H1 (cell line): ENCODE data around the gene MUC5B. TPM values are rescaled to one million over a fixed set of nuclear protein-coding genes. Genes with fewer than 3 reads are reported as not detected.

Experiments used
- CTCF ChIA-PET: fragments of 300-600 bp; sonication (Branson Sonifier 250); formaldehyde crosslinking; loops from one replicate; lab custom pipeline; 2021; ENCODE audit not compliant: partially characterized antibody; lab: Charles Lee
- POLR2A ChIA-PET: fragments of 300-600 bp; sonication (Branson Sonifier 250); formaldehyde crosslinking; loops from one replicate; lab custom pipeline; 2021; ENCODE audit warnings: inconsistent platforms; ENCODE audit not compliant: partially characterized antibody; lab: Charles Lee
- DNase-seq, 2 experiments: peaks; one replicate each; pipeline versions ENCODE4 v3.0.0 to v3.0.0-alpha.2; 2010 to 2022; ENCODE audit warnings: low spot score in 2 of 2, low read depth in 1 of 2, mixed read lengths in 1 of 2
- FAIRE-seq: peaks from 2 replicates; lab custom pipeline; 2011; peaks lifted over from hg19 to GRCh38; lab: Jason Lieb, UNC
- H2AFZ ChIP-seq: 2 replicates; pipeline ENCODE4 v1.8.1; 2012; ENCODE audit warnings: low read length, inconsistent platforms
- H2AK5ac ChIP-seq: 2 replicates; pipeline ENCODE4 v1.6.1; 2013; ENCODE audit warnings: low read depth, low read length
- H2BK120ac ChIP-seq: replicated peaks from 2 replicates; pipeline ENCODE3; 2013; ENCODE audit warnings: low read depth, low read length, inconsistent platforms
- H2BK12ac ChIP-seq: 2 replicates; pipeline ENCODE4 v1.6.1; 2013; ENCODE audit warnings: low read depth, low read length
- H2BK15ac ChIP-seq: 2 replicates; pipeline ENCODE4 v1.6.1; 2013; ENCODE audit warnings: low read length
- H2BK20ac ChIP-seq: 2 replicates; pipeline ENCODE4 v1.6.1; 2013; ENCODE audit warnings: low read length
- H2BK5ac ChIP-seq: 2 replicates; pipeline ENCODE4 v1.6.1; 2013; ENCODE audit warnings: low read depth, low read length
- H3K14ac ChIP-seq: 2 replicates; pipeline ENCODE4 v1.6.1; 2013; ENCODE audit warnings: inconsistent platforms; ENCODE audit not compliant: insufficient read length
- H3K18ac ChIP-seq: 2 replicates; pipeline ENCODE4 v1.6.1; 2013; ENCODE audit warnings: low read length; ENCODE audit errors: extremely low read depth
- H3K23ac ChIP-seq: 2 replicates; pipeline ENCODE4 v1.6.1; 2013; ENCODE audit warnings: inconsistent platforms; ENCODE audit not compliant: insufficient read length
- H3K23me2 ChIP-seq: 2 replicates; pipeline ENCODE4 v1.6.1; 2013; ENCODE audit warnings: low read depth, low read length
- H3K27ac ChIP-seq: 2 replicates; pipeline ENCODE4 v1.6.1; 2011; ENCODE audit warnings: low read depth, low read length, inconsistent platforms
- H3K27me3 ChIP-seq, 4 experiments: replicated peaks in 1 of 4; 1 replicate in 1 of 4; 2 replicates in 3 of 4; pipeline versions ENCODE4 v1.6.1 to v1.8.1; 2011 to 2013; ENCODE audit warnings: low read length in 3 of 4, mild to moderate bottlenecking in 3 of 4, inconsistent platforms in 2 of 4, mixed read lengths in 2 of 4, moderate library complexity in 1 of 4; ENCODE audit not compliant: control insufficient read depth in 3 of 4, insufficient read depth in 3 of 4; ENCODE audit errors: extremely low read depth in 1 of 4
- H3K36me3 ChIP-seq, 4 experiments: 2 replicates each; pipeline versions ENCODE4 v1.6.1 to v1.8.1; 2011 to 2013; ENCODE audit warnings: mild to moderate bottlenecking in 4 of 4, low read length in 3 of 4, moderate library complexity in 2 of 4, control low read depth in 1 of 4, inconsistent platforms in 1 of 4; ENCODE audit not compliant: insufficient read depth in 4 of 4, control insufficient read depth in 2 of 4
- H3K4ac ChIP-seq: replicated peaks from 2 replicates; pipeline ENCODE3; 2013; ENCODE audit warnings: low read length, low read depth, mixed read lengths, inconsistent platforms; ENCODE audit not compliant: insufficient read length
- H3K4me1 ChIP-seq, 4 experiments: replicated peaks in 1 of 4; 1 replicate in 1 of 4; 2 replicates in 3 of 4; pipeline versions ENCODE4 v1.6.1 to v1.8.1; 2011 to 2013; ENCODE audit warnings: low read length in 3 of 4, inconsistent platforms in 2 of 4, mixed read lengths in 1 of 4; ENCODE audit not compliant: insufficient read depth in 4 of 4, control insufficient read depth in 3 of 4
- H3K4me2 ChIP-seq, 2 experiments: 2 replicates each; pipeline versions ENCODE4 v1.6.1 to v1.8.1; 2011 to 2013; ENCODE audit warnings: low read depth in 2 of 2, low read length in 2 of 2, control low read depth in 1 of 2, inconsistent platforms in 1 of 2, mild to moderate bottlenecking in 1 of 2; ENCODE audit not compliant: insufficient read depth in 1 of 2
- H3K4me3 ChIP-seq, 4 experiments: fragments of 200-600, 300-600 bp in 1 of 4; sonication (generic), shearing (Covaris generic), sonication (Bioruptor Twin) in 1 of 4; 2 replicates each; pipeline versions ENCODE4 v1.5.1 to v1.8.1; 2011 to 2016; ENCODE audit warnings: low read length in 4 of 4, low read depth in 3 of 4, control low read depth in 2 of 4, inconsistent platforms in 2 of 4, mild to moderate bottlenecking in 2 of 4, mixed read lengths in 1 of 4, moderate library complexity in 1 of 4; ENCODE audit not compliant: insufficient read depth in 2 of 4; ENCODE audit errors: extremely low read depth in 1 of 4
- H3K56ac ChIP-seq: replicated peaks from 2 replicates; pipeline ENCODE3; 2013; ENCODE audit warnings: low read depth, mild to moderate bottlenecking, mixed read lengths, low read length, inconsistent platforms; ENCODE audit not compliant: insufficient read length
- H3K79me1 ChIP-seq: 2 replicates; pipeline ENCODE4 v1.6.1; 2013; ENCODE audit warnings: low read depth, low read length, control low read depth
- H3K79me2 ChIP-seq, 2 experiments: 2 replicates each; pipeline versions ENCODE4 v1.6.1 to v1.8.1; 2012 to 2013; ENCODE audit warnings: low read length in 2 of 2, mild to moderate bottlenecking in 2 of 2, inconsistent platforms in 1 of 2; ENCODE audit not compliant: insufficient read depth in 2 of 2, control insufficient read depth in 1 of 2
- H3K9ac ChIP-seq, 4 experiments: replicated peaks in 1 of 4; 1 replicate in 1 of 4; 2 replicates in 3 of 4; pipeline versions ENCODE4 v1.6.1 to v1.8.1; 2011 to 2013; ENCODE audit warnings: low read depth in 3 of 4, low read length in 3 of 4, control low read depth in 2 of 4, mild to moderate bottlenecking in 2 of 4, moderate library complexity in 2 of 4, inconsistent platforms in 1 of 4; ENCODE audit errors: extremely low read depth in 1 of 4
- H3K9me3 ChIP-seq, 2 experiments: 2 replicates each; pipeline versions ENCODE4 v1.6.1 to v1.8.1; 2012 to 2013; ENCODE audit warnings: mild to moderate bottlenecking in 2 of 2, moderate library complexity in 2 of 2, control low read depth in 1 of 2, inconsistent platforms in 1 of 2, low read depth in 1 of 2, low read length in 1 of 2, mixed read lengths in 1 of 2; ENCODE audit not compliant: insufficient read depth in 2 of 2
- H4K20me1 ChIP-seq, 2 experiments: replicated peaks in 1 of 2; 2 replicates each; pipeline versions ENCODE3 to v1.8.1; 2011 to 2013; ENCODE audit warnings: inconsistent platforms in 2 of 2, low read length in 2 of 2, mild to moderate bottlenecking in 1 of 2; ENCODE audit not compliant: insufficient read depth in 2 of 2, control insufficient read depth in 1 of 2
- H4K5ac ChIP-seq: 2 replicates; pipeline ENCODE4 v1.6.1; 2013; ENCODE audit warnings: low read length, low read depth, mixed read lengths, inconsistent platforms; ENCODE audit not compliant: insufficient read length
- H4K8ac ChIP-seq: 2 replicates; pipeline ENCODE4 v1.8.0; 2013; ENCODE audit warnings: mild to moderate bottlenecking, moderate library complexity, low read length, inconsistent platforms; ENCODE audit not compliant: insufficient read depth; ENCODE audit errors: extremely low read depth
- H4K91ac ChIP-seq: replicated peaks from 2 replicates; pipeline ENCODE3; 2013; ENCODE audit warnings: low read length, mixed read lengths, inconsistent platforms; ENCODE audit not compliant: insufficient read length
- CTBP2 ChIP-seq: IDR thresholded peaks from 2 replicates; pipeline ENCODE4 v1.7.0; 2011; ENCODE audit warnings: borderline replicate concordance, mild to moderate bottlenecking, moderate library complexity, mixed read lengths, low read length; ENCODE audit not compliant: insufficient read depth, insufficient read length
- CTCF ChIP-seq, 3 experiments: IDR thresholded peaks; 1 replicate in 2 of 3; 2 replicates in 1 of 3; pipeline versions ENCODE4 v1.5.1 to v1.6.1; 2011; ENCODE audit warnings: low read length in 3 of 3, mild to moderate bottlenecking in 3 of 3, inconsistent platforms in 2 of 3, low read depth in 1 of 3, moderate library complexity in 1 of 3; ENCODE audit not compliant: insufficient read depth in 1 of 3; ENCODE audit errors: control extremely low read depth in 1 of 3
- EZH2 ChIP-seq: fragments of 200-600 bp; sonication (generic); IDR thresholded peaks from 2 replicates; pipeline ENCODE4 v1.7.1; 2012; ENCODE audit warnings: low read depth, mild to moderate bottlenecking, moderate library complexity, low read length, inconsistent platforms; ENCODE audit not compliant: severe bottlenecking
- GTF2F1 ChIP-seq: IDR thresholded peaks from 2 replicates; pipeline ENCODE4 v1.6.1; 2012; ENCODE audit warnings: low read depth, low read length, improper control_type of control experiment, borderline replicate concordance
- KDM1A ChIP-seq: fragments of 200-600, 300-600 bp; sonication (generic); IDR thresholded peaks from 2 replicates; pipeline ENCODE4 v1.7.1; 2016; ENCODE audit warnings: mild to moderate bottlenecking, low read length, borderline replicate concordance
- TEAD4 ChIP-seq: IDR thresholded peaks from 2 replicates; pipeline ENCODE4 v1.6.1; 2012; ENCODE audit warnings: low read depth, low read length, inconsistent platforms, mixed read lengths
- WGBS, 2 experiments: shearing (Covaris generic) in 1 of 2; methylation state at CpG; one replicate each; pipeline versions ENCODE4 v1.1.6 to v1.1.7; 2013 to 2015; ENCODE audit warnings: low lambda C conversion rate in 2 of 2, mixed read lengths in 2 of 2, inconsistent platforms in 1 of 2, low coverage in 1 of 2, missing lambda C conversion rate in 1 of 2; ENCODE audit not compliant: insufficient replicate concordance in 2 of 2, insufficient coverage in 1 of 2, insufficient read length in 1 of 2; ENCODE audit errors: extremely low coverage in 1 of 2, missing lambda C conversion rate in 1 of 2; 5-methylcytosine and 5-hydroxymethylcytosine counted together
- polyA plus RNA-seq, 7 experiments: library from polyadenylated mRNA; depleted of rRNA in 3 of 7; stranded (reverse) in 5 of 7; unstranded in 2 of 7; fragments of >200 nt in 5 of 7; fragments of 200-250 nt in 2 of 7; gene quantifications; 1 replicate in 5 of 7; 2 replicates in 1 of 7; 4 replicates in 1 of 7; pipeline versions ENCODE4 v1.2.1 to v1.2.3, GENCODE V29; 2011 to 2013; ENCODE audit warnings: missing spikeins in 2 of 7, mixed read lengths in 2 of 7
- total RNA-seq: library from RNA; stranded (reverse); fragmentation: NEBNext Ultra II Directional; extraction: Animal tissue kit (Norgen Biotek cat#: 25700); gene quantifications from 2 replicates; pipeline ENCODE4 v1.2.1, GENCODE V29; 2021

The MUC5B gene
- total and polyA plus RNA-seq, 2 of the 8 experiments (the other 6 are each of a cell fraction or from before 2014, with no cell fraction given), result 0.02 to 0.03 TPM

GRCh38 chr11:1230456-1231395, 7.9 kb downstream of the MUC5B start:
- H4K8ac ChIP-seq, result no peak overlapping the region
- H2BK12ac ChIP-seq, result no peak overlapping the region
- H3K18ac ChIP-seq, result no peak overlapping the region; the same call in 1 of the 2 replicates
- ChIA-PET CTCF (interaction anchor here (1.2 to 1.4 kb wide), 2 partner anchors 10 to 117 kb away, joined by 3 read pairs; no protein-coding TSS in a partner anchor), POLR2A (interaction anchor here (1.0 kb wide), 1 partner anchor 121 kb away, joined by 3 read pairs; no protein-coding TSS in a partner anchor)
- H4K91ac ChIP-seq, result no peak overlapping the region
- H2AK5ac ChIP-seq, result no peak overlapping the region
- FAIRE-seq (no peak), DNase-seq (peak in 1 of 2 experiments; percentile 41)
- H3K4me3 ChIP-seq, result no peak overlapping the region
- TF ChIP-seq GTF2F1 (no peak), TEAD4 (peak; percentile 28; the same call in 1 of the 2 replicates), EZH2 (no peak), KDM1A (no peak), CTBP2 (no peak), CTCF (IDR thresholded peaks at IDR 0.05; ENCODE audit: control extremely low read depth in 1 of 3, insufficient read depth in 1 of 3, low read depth in 1 of 3, low read length in 3 of 3) (peak in 2 of 3 experiments; percentile 1 to 8; a peak in 1 of 4 replicates)
- no peaks in the 10 kb centered on the region for H3K27me3 ChIP-seq
- H2BK20ac ChIP-seq, result no peak overlapping the region
- no peak overlapping the region for H3K9ac ChIP-seq
- no peaks in the 10 kb centered on the region for H3K79me1 ChIP-seq
- H3K4me1 ChIP-seq, result peaks cover 0 to 3% (median 0%) of the 10 kb centered on the region in 4 experiments; a peak in 1 of 7 replicates
- H3K9me3 ChIP-seq, result no peaks in the 10 kb centered on the region; a peak in 1 of 4 replicates
- no peak overlapping the region for H3K56ac ChIP-seq
- no peak overlapping the region for H3K23ac ChIP-seq
- H4K5ac ChIP-seq, result no peak overlapping the region
- H2BK5ac ChIP-seq, result no peak overlapping the region
- no peak overlapping the region for H3K14ac ChIP-seq
- no peak overlapping the region for H3K27ac ChIP-seq
- 91% methylated on average over 34 of the region's 45 CpGs; no CpG with 5 or more reads in 1 of the 2 experiments for WGBS, 2 experiments
- H2BK15ac ChIP-seq, result no peak overlapping the region
- H3K4me2 ChIP-seq, result no peak overlapping the region
- H2BK120ac ChIP-seq, result no peak overlapping the region
- peaks cover 0 to 1% of the 10 kb centered on the region in 2 experiments for H4K20me1 ChIP-seq
- H3K36me3 ChIP-seq, result no peaks in the 10 kb centered on the region
- no peaks in the 10 kb centered on the region for H3K79me2 ChIP-seq
- no peak overlapping the region for H2AFZ ChIP-seq
- H3K4ac ChIP-seq, result no peak overlapping the region
- H3K23me2 ChIP-seq, result no peaks in the 10 kb centered on the region
